Right lobe of liver (tissue), 4 donors: ENCODE results near the gene PDSS2.

Experiments
- CTCF ChIP-seq, 4 donors: fragments of 200-600 bp in 3 of 4; fragments of 450-650 bp in 1 of 4; IDR thresholded peaks; one replicate each; pipeline versions ENCODE4 v1.5.1 to v1.8.0; 2016 to 2022; ENCODE audit warnings: antibody characterized with exemption in 4 of 4, mild to moderate bottlenecking in 2 of 4
- POLR2A ChIP-seq: fragments of 450-650 bp; IDR thresholded peaks from one replicate; pipeline ENCODE4 v1.6.1; 2017; ENCODE audit warnings: antibody characterized with exemption, mild to moderate bottlenecking
- donor health status: DM: no; HTN: no; CAD: no.
- donor health status: DM: no; HTN: no; CAD: no.
- donor health status: DM: no; HTN: yes; CAD: no.

- TF ChIP-seq CTCF (IDR thresholded peaks at IDR 0.05) (no peak), POLR2A (no peak)
These were observed 330.8 kb downstream of the PDSS2 start for GRCh38 chr6:107128577-107128976.
